Adipose tissue (tissue), 3 donors: Measurements from ENCODE around the gene CPPED1. TPM values are rescaled to one million over a fixed set of nuclear protein-coding genes. Genes with fewer than 3 reads are reported as not detected.

ENCODE experiments used
- H3K27ac ChIP-seq: one replicate; pipeline ENCODE4 v1.5.1; 2013; ENCODE audit warnings: low read depth, low read length
- WGBS, 3 donors: extraction: QIAGEN DNeasy Blood & Tissue Kit; methylation state at CpG; one replicate each; pipeline ENCODE4 v1.1.7; 2013; 5-methylcytosine and 5-hydroxymethylcytosine counted together
- polyA plus RNA-seq, 3 donors: library from polyadenylated mRNA; stranded (reverse); fragments of 200-250 nt; gene quantifications; one replicate each; pipeline ENCODE4 v1.2.3, GENCODE V29; 2013
- donor health status: healthy with polysubstance abuse.
- donor health status: Bipolar disorder and iron deficiency.
- donor health status: healthy.

Gene CPPED1
- polyA plus RNA-seq, 3 donors: 3.4 to 15.3 (median 11.0) TPM

DNA sequence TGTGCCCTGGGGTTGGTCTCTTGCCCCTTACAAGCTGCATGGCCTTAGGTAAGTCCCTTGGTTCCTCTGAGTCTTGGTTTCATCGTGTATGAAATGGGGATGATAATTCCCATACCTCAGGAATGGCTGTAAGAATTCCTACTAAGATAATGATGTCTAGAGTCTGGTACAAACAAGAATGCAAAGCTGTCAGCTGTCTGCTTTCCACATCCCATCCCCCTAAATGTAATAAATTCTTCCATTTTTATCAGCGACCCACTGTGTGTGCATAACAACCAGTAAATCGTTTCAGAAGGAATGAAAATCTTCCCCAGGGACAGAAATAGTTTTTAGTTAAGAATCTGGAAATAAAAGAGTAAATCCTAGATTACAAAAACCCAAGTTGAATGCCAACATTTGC lies 95.4 kb downstream of the CPPED1 start:
- no peak overlapping the region for H3K27ac ChIP-seq
- WGBS, 3 donors: 65 to 76% (median 71%) methylated on average over 3 of the region's 3 CpGs

DNA sequence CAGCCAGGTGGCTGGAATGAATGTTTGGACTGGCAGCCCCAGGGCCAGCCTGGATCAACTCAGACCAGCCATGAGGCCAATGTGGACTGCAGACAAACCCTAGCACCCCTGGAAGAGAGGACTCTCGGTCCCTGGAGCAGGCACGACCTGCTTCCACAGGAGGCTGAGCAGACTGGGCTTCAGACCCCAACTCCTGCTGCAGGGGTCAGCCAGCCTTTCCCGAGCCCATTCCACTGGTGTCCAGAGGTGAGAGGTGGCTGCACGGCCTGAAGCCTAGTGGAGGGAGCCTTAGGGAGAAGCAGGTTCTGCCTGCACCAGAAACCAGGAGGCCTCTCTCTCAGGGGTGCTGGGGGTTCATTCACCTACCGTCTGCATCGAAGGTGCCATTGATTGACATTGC lies 97.1 kb downstream of the CPPED1 start:
- no peak overlapping the region for H3K27ac ChIP-seq
- 89 to 95% (median 91%) methylated on average over 6 of the region's 6 CpGs for WGBS, 3 donors

DNA sequence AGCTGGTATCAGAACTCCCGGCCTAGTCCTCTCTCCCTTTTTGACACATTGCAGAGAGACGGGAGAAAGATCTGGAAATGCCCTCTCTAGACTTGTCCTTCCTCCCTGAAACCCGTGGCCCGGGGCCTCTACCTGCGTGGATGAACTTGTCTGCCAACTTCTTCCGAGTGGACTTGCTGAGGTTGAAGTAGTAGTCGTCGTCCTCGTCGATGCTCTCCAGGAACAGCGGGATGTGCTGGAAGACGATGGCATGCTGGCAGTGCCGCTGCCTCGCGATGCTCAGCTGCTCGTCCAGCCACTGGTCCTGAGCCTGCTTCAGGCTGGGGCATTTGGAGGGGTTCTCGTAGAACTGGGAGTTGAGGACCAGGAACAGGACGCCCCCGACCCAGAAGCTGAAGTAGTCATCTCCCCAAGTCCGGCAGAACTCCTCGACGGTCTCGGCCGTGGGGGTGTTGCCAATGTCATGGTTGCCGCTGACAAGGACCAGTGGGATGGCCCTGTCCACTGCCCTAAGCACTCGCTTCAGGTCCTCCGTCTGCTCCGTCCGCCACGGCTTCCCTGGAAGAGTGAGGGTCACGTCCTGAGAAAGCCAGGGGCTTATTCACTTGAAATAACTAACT lies 99.1 kb downstream of the CPPED1 start:
- WGBS, 3 donors: 95 to 97% (median 96%) methylated on average over 31 of the region's 31 CpGs
- no peak overlapping the region for H3K27ac ChIP-seq

DNA sequence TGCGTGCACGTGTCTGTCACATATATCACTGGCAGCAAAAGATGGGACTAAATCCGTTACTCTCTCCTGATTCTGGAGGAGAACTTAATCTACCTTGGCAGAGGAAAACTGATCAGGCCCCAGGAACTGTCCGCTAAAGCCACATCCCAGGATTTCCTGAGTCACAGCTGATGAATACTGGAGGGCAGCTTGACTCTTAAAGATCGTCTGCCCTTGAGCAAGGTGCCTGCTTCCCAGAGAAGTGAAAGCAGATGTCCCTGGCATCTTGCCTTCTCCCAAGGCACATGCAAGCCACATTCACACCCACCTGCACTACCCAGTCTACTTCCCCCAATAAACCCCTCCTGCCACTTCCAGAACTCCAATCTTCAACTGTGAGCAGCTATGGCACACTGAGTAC lies 99.8 kb downstream of the CPPED1 start:
- 79 to 84% (median 81%) methylated on average over 5 of the region's 5 CpGs for WGBS, 3 donors
- H3K27ac ChIP-seq: no peak overlapping the region

DNA sequence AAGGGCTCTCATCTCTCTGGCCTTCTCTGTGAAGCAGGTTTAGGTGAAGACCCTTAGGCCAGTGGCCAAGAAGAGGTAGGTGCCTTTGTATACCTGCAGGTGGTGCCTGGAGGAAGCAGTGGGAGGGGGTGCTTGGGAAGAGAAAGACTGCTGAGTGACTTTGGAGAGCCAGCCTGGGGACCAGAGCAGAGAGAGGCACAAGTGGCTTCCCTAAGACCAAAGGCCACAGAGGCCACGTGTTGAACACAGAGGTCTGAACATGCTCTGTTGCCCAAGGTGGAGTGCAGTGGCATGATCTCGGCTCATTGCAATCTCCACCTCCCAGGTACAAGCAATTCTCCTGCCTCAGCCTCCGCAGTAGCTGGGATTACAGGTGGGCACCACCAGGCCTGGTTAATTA lies 103.5 kb downstream of the CPPED1 start:
- WGBS, 3 donors: 92 to 96% (median 93%) methylated on average over 3 of the region's 3 CpGs
- H3K27ac ChIP-seq: no peak overlapping the region

DNA sequence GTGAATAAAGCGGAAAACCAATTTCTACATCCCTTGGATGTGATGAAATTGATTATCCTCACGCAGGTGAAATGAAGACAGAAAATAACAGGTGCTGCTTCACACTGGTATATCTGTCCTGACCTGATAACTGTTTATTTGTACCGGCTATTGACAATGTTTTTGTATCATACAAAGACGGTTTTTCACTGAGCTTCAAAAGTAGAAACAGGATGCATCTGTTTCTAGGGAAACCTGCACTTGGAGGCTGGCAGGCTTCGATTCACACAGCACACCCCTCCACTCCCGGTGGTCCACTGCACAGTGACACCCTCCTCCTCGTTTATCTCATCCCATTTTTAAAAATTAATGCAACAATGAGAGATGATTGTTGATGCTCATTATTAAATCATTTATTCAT lies 104.5 kb downstream of the CPPED1 start:
- no peak overlapping the region for H3K27ac ChIP-seq
- WGBS, 3 donors: 68 to 75% (median 70%) methylated on average over 7 of the region's 7 CpGs

DNA sequence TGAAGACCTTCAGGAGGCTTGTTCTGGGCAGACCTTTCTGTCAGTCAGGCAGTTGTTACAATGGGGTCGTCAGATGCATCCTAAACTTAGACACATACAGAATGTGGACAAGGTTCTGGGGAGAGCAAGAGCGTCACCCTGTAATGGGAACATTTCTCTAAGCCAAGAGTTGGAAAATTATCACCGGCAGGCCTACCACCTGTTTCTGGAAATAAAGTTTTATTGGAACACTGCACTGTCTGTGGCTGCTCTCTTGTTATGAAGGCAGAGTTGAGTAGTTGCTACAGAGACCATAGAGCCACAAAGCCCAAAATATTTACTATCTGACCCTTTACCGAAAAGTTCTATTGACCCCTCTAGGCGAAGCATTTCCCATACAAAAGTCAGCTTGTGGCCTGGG lies 106.2 kb downstream of the CPPED1 start:
- H3K27ac ChIP-seq: no peak overlapping the region
- WGBS, 3 donors: 74 to 90% (median 84%) methylated on average over 5 of the region's 5 CpGs

DNA sequence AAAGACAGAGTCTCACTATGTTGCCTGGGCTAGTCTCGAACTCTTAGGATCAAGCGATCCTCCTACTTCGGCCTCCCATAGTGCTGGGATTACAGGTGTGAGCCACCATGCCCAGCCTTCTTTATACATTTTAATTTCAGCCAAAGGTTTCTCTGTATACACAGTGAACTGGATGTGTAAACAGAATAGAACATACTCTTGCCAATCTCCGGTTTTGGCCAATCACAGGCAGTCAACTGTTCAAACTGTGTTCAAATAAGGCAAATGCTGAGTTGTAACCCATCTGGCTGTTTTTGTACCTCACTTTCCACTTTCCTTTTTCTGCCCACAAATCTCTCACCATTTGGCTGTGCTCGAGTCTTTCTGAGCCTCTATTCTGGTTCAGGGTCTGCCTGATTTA lies 108.2 kb downstream of the CPPED1 start:
- H3K27ac ChIP-seq: no peak overlapping the region
- 91 to 95% (median 94%) methylated on average over 5 of the region's 5 CpGs for WGBS, 3 donors

DNA sequence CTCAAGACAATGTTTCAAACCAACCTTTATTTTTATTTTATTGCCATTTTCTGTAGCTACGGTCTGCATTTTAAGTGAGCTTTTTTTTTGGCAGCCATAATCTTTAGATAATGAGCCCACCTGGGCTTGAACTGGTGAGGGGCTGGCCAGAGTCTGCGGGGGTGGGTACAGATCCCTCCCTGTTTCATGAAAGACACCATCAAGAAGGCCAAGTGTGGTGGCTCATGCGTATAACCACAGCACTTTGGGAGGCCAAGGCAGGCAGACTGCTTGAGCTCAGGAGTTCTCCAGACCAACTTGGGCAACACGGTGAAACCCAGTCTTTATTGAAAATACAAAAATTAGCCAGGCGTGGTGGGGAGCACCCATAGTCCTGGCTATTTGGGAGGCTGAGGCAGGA lies 113.7 kb downstream of the CPPED1 start:
- 77 to 95% (median 91%) methylated on average over 5 of the region's 5 CpGs for WGBS, 3 donors
- H3K27ac ChIP-seq: no peak overlapping the region

DNA sequence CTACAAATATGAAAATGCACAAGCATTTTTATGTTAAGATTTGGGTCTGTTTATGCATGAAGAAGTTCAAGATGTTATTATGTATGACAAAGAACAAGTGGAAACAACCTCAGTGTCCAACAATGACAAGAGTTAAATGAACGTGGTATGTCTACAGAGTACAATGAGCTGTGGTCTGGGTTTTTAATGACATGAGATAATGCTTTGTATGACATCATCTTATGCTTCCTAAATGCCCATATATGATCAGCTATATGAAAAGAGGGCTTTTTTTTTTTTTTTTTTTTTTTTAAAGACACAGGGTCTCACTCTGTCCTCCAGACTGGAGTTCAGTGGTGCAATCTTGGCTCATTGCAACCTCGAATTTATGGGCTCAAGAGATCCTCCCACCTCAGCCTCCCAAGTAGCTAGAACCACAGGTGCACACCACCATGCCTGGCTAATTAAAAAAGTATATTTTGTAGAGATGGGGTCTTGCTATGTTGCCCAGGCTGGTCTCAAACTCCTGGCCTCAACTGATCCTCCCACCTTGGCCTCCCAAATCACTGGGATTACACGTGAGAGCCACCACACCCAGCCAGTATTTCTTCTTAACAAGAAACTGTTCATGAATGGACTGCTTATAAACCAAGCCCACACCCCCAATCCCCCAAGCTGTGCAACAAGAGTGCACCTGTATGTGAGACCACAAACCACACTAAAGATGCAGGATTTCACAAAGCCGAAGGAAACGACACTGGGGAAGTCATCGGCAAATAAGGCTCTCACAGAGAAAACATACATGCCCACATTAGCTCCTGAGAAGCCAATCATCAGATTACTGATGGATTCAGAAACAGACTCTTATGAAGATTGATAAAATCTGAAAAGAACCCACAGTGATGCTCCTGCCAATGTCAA lies 114.5 kb downstream of the CPPED1 start:
- WGBS, 3 donors: 80 to 84% (median 81%) methylated on average over 6 of the region's 6 CpGs
- no peak overlapping the region for H3K27ac ChIP-seq

DNA sequence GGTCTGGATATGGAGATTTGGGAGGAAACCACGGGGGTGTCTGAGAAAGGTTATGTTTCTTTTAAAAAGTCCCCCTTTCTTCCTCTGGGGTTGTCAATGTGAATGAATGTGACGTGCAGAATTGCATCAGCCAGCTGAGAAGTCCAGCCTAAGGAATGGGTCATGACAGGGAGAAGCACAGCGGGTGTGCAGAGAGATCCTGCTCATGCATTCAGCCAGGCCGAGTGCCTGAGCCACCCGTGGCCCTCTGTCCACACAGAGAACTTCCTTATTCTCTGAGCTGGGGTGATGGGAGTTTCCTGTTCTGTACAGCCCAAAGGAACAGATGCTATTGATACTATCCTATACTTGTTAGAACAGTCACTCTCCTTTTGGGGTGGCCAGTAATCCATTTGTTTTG lies 117.9 kb downstream of the CPPED1 start:
- no peak overlapping the region for H3K27ac ChIP-seq
- WGBS, 3 donors: 48 to 76% (median 53%) methylated on average over 5 of the region's 5 CpGs

DNA sequence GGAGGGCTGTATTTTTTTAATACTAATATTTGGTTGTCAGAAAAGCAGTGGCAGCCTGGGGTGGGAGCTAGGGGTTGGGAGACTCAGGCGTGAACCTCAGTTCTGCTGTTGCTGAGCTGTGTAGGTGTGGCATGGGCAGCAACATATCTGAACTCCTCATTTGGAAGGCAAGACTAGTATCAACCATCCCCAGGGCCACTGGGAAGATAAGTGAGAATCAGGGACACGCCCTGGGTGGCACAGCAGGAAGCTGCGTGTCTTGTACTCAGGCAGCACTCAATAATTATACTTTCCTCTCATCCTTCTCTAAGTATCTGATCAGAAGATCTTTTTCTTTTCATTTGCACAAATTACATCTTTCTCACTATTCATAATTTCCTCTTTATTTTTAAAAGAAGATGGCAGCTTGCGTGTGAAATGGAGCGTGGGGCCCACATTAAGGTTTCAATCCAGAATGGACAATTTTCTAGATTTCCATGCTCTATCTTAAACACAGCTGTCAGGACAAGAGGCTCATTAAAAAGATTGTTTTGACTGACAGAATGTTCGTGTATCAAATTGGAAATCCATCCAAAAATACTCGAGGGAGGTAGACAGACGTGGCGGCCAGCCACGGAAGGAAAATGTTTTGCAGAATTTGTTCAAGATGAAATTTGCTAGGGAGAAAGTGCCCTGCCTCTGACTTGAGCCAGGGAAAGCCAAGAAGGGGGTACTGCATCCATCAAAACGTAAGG lies 121.1 kb downstream of the CPPED1 start:
- H3K27ac ChIP-seq: no peak overlapping the region
- 85 to 93% (median 91%) methylated on average over 11 of the region's 11 CpGs for WGBS, 3 donors

DNA sequence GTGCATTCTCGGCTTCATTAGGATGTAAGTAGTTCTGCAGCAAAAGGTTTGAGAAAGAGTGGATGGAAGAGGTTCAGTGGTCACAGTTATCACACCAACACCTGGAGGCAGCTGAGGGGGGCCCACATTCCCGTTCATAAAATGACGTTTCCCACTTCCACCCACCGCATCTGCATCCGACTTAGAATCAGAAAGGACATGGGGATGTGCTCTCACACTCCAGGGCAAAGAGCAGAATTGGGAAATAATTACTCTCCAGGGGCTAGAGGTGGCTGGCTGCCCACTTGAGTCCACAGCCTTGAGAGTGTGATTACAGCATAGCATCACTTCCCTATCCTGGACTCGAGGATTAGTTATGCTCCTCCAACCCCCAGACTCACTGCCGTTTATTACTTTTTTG lies 122.0 kb downstream of the CPPED1 start:
- 55 to 79% (median 62%) methylated on average over 7 of the region's 7 CpGs for WGBS, 3 donors

DNA sequence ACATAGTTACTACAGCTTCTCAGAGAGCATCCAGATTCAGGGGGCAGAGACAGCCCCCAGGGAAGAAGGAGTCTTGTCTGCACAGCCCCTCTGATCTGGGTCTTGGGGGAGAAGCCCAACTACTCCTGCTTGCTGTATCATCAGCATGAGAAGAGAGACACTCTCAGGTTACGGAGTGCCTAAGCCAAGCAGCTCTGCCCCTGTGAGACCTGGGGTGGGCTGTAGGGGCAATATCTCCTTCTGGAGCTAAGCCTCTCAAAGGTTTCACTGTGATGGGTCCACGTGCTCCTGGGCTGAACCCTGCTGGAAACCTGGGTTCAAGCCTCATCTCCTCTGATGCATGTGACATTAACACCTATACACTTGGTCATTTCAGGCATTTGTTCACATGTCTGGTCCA lies 123.2 kb downstream of the CPPED1 start:
- 75 to 93% (median 90%) methylated on average over 2 of the region's 2 CpGs for WGBS, 3 donors
- no peak overlapping the region for H3K27ac ChIP-seq

More for the DNA sequence above, 122.0 kb downstream of the CPPED1 start:
- no peak overlapping the region for H3K27ac ChIP-seq

DNA sequence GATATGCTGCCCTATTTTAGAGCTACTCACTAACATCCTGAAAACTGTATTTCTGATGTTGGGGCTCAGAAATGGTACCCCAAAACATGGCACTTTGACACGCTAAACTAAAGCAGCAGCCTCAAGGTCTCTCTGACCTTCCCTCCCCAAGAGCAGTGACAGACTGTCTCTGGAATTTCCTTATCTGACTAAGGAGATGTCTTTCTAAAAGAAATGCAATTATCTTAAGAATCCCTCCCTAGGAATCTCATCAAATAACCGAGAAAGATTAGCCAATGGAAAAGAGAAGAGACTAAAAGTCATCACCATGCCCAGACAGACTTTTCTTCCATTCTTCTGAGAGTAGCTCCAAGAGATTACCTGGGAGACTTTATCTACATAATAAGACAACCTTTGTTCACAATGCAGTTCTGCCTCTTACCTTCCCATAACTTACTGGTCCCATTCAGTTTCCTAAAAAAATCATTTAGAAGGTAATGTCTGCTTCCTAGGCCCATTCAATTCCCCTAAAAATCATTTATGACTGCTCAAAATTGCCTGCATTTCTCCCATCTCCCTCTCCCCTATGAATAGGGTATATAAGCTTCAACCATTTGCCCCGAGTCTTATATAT lies 123.9 kb downstream of the CPPED1 start:
- 75 to 79% (median 77%) methylated on average over 3 of the region's 3 CpGs for WGBS, 3 donors
- H3K27ac ChIP-seq: no peak overlapping the region

DNA sequence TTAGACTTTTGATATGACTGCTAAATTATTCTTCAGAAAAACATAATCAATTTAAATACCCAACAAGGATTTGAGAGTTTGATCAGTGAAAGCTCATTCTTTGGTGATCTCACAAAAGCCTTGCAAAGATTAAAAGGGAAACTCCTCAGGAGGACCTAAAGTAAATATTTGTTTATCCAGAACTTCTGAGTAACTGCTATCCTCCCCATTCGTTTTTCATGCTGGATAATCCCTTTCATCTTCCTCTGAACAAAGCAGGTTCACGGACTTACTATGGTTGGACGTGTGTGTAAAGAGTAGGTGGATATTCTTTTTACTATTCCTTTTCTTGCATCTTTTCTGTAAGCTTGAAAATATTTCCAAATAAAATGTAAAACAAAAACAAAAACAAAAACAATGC lies 124.7 kb downstream of the CPPED1 start:
- WGBS, 3 donors: 67 to 84% (median 82%) methylated on average over 3 of the region's 3 CpGs
- H3K27ac ChIP-seq: no peak overlapping the region

DNA sequence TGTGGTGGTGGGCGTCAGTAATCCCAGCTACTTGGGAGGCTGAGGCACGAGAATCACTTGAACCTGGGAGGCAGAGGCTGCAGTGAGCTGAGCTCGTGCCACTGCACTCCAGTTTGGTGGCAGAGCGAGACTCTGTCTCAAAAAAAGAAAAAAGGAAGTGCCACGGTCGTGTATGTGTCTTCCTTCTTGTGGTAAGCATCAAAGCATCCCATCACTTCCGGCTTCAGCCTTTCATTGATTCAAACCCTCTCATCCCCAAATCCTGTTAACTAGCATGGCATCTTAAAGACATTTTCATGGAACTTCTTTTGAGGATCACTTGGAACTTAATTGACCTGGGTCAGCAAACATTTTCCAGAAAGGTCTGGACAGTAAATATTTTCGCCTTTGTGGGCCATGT lies 126.2 kb downstream of the CPPED1 start:
- no peak overlapping the region for H3K27ac ChIP-seq
- 70 to 78% (median 72%) methylated on average over 8 of the region's 8 CpGs for WGBS, 3 donors

DNA sequence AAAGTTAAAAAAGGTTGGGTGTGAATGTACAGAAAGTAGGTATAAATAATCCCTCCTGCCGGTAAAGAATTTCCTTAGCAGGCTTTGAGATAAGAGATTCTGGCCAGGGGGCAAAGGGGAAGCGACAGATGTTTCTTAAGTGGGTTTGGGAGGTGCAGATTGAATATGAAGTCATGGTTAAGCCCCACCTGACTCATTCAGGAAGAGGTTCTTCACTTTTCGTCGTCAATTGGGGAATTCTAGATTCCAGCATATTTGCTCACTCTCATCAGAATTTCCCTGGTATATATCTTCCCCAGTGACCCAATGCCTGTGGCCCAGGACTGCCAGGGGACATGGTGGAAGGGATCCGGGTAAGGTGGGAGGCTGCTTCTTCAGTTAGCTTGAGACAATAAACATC lies 127.8 kb downstream of the CPPED1 start:
- 19 to 58% (median 24%) methylated on average over 5 of the region's 5 CpGs for WGBS, 3 donors
- no peak overlapping the region for H3K27ac ChIP-seq

DNA sequence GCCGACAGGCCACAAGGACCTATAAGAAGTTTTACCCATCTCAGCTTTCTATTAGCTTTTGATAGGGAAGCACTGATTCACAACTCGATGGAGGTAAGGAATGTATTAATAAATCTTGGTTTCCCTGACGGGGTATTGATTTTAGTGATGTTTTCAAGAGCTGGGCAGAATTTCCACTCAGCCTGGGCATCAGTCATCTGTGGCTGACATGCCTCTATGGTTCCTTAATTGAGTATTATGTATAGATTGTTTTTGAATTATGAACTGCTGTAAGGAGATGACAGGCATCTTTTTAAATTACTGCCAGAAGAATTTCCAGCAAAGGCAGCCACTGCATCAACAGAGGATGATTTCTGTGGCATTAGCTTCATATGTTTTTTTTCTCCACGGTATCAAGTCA lies 128.6 kb downstream of the CPPED1 start:
- 49 to 56% (median 50%) methylated on average over 4 of the region's 4 CpGs for WGBS, 3 donors
- H3K27ac ChIP-seq: no peak overlapping the region
